ENCODE data around the gene TP53I3. TPM values are rescaled to one million over a fixed set of nuclear protein-coding genes. Genes with fewer than 3 reads are reported as not detected.
"Not testable (repeated sequence)": the region's sequence is repeated elsewhere in the genome, so short reads cannot be mapped to it uniquely, and the experiment has no call there.

The TP53I3 gene
- total RNA-seq, 2 donors from 2014 or later: 18.5 to 36.8 TPM

DNA sequence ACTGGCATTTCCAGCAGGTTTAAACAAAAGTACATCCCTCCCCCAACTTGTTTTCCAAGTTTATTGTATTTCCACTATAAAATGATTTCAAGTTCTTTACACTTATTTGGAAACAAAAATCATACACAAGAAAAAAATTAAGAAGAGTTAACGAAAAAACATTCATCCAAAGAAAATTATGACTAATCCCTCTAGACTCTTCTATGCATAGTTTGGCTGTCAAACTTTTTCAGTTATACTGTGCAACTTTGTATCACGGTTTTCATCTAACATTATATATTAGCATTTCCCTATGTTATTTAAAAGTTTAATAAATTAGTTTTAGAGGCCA, 38.1 kb downstream of the TP53I3 start:
- Histone ChIP-seq H3K9me3 (no peaks in the 10 kb centered on the region), H3K27me3 (no peaks in the 10 kb centered on the region), H3K27ac (no peak overlapping the region), H3K36me3 (replicated peaks in 1 of 2; ENCODE audit: insufficient read depth in 1 of 2, low read depth in 2 of 2) (no peaks in the 10 kb centered on the region), H3K4me3 (peak overlapping the region; percentile 33 to 57), H3K4me1 (peaks cover 33% of the 10 kb centered on the region)
- DNase-seq (no peak), ATAC-seq (no peak)
- intact Hi-C loops (cut with DNase I): no loop called here
- WGBS, 2 donors: 3 to 4% methylated on average over 2 of the region's 2 CpGs
- no peak for TF ChIP-seq POLR2A (IDR thresholded peaks at IDR 0.05)
- TF ChIP-seq, protein P1, sequence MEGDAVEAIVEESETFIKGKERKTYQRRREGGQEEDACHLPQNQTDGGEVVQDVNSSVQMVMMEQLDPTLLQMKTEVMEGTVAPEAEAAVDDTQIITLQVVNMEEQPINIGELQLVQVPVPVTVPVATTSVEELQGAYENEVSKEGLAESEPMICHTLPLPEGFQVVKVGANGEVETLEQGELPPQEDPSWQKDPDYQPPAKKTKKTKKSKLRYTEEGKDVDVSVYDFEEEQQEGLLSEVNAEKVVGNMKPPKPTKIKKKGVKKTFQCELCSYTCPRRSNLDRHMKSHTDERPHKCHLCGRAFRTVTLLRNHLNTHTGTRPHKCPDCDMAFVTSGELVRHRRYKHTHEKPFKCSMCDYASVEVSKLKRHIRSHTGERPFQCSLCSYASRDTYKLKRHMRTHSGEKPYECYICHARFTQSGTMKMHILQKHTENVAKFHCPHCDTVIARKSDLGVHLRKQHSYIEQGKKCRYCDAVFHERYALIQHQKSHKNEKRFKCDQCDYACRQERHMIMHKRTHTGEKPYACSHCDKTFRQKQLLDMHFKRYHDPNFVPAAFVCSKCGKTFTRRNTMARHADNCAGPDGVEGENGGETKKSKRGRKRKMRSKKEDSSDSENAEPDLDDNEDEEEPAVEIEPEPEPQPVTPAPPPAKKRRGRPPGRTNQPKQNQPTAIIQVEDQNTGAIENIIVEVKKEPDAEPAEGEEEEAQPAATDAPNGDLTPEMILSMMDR (IDR thresholded peaks at IDR 0.05): no peak

DNA sequence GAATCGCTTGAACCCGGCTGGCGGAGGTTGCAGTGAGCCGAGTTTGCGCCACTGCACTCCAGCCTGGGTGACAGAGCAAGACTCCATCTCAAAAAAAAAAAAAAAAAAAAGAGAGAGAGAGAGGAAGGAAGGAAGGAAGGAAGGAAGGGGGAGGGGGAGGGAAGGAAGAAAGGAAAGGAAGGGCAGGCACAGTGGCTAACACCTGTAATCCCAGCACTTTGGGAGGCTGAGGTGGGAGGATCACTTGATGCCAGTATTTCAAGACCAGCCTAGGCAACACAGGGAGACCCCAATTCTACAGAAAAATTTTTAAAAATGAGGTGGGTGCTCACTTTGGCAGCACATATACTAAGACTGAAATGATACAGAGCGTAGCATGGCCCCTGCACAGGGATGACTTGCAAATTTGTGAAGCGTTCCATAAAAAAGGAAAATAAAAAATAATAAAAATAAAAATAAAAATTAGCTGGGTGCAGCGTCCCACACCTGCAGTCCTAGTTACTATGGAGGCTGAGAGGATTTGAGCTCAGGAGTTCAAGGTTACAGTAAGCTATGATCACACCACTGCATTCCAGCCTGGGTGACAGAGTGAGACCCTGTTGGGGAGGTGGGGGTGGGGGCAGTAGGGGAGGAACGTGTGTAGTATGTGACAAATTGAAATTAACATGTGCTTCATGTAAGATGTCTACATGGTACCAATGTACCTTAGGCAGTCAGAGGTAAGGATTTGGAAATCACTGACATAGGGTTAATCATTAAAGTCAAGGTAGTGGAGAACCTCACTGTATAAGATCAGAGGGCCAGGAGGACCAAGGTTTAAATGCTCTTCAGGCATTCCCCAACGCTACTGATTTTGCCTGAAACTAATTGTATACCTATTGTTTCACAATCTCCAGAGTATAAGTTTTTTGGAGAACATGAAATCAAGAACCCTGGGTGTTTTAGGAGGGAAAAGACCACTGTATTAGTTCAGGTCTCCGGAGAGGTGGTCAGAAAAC, 38.8 kb downstream of the TP53I3 start:
- Histone ChIP-seq H3K27ac (no peak overlapping the region), H3K4me1 (peaks cover 27% of the 10 kb centered on the region), H3K4me3 (no peak overlapping the region), H3K36me3 (replicated peaks in 1 of 2; ENCODE audit: insufficient read depth in 1 of 2, low read depth in 2 of 2) (no peaks in the 10 kb centered on the region), H3K27me3 (no peaks in the 10 kb centered on the region), H3K9me3 (no peaks in the 10 kb centered on the region)
- no peak for ATAC-seq
- intact Hi-C loops (cut with DNase I): no loop called here
- 62 to 71% methylated on average over 8 to 11 of the region's 11 CpGs for WGBS, 2 donors
- no peak for DNase-seq
- TF ChIP-seq, protein P1 (IDR thresholded peaks at IDR 0.05): no peak
- no peak for TF ChIP-seq POLR2A (IDR thresholded peaks at IDR 0.05)

DNA sequence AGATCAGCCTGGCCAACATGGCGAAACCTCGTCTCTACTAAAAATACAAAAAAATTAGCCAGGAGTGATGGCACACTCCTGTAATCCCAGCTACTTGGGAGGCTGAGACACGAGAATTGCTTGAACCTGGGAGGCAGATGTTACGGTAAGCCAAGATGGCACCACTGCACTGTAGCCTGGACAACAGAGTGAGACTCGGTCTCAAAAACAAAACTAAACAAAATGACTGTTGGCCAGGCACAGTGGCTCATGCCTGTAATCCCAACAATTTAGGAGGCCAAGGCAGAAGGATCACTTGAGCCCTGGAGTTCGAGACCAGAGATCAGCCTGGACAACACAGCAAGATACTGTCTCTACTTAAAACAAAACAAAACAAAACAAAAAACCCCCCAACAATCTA, 41.5 kb downstream of the TP53I3 start:
- intact Hi-C loops (cut with DNase I); H3K4me3 ChIP-seq; H3K27me3 ChIP-seq; H3K27ac ChIP-seq; ATAC-seq; H3K9me3 ChIP-seq; DNase-seq; H3K36me3 ChIP-seq (replicated peaks in 1 of 2; ENCODE audit: insufficient read depth in 1 of 2, low read depth in 2 of 2): not testable (repeated sequence)
- 87 to 94% methylated on average over 6 of the region's 6 CpGs for whole genome bisulfite sequencing, 2 donors
- H3K4me1 ChIP-seq: peaks cover 11% of the 10 kb centered on the region

DNA sequence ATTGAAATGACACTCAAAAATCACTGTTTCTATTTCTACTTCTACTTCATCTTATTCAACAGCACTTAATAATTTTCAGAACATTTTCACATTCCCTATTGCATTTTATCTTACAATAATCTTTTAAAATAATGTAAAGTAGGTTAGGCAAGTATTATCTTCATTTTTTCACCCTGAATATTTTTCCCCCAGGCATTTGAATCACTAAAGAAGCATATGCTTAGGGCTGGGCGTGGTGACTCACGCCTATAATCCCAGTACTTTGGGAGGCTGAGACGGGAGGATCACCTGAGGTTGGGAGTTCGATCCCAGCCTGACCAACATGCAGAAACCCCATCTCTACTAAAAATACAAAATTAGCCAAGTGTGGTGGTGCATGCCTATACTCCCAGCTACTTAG, 44.1 kb downstream of the TP53I3 start:
- DNase-seq (no peak), ATAC-seq (no peak)
- Histone ChIP-seq H3K27ac (no peak overlapping the region), H3K4me3 (no peak overlapping the region), H3K36me3 (replicated peaks in 1 of 2; ENCODE audit: insufficient read depth in 1 of 2, low read depth in 2 of 2) (no peaks in the 10 kb centered on the region), H3K9me3 (no peaks in the 10 kb centered on the region), H3K4me1 (no peaks in the 10 kb centered on the region), H3K27me3 (no peaks in the 10 kb centered on the region)
- intact Hi-C loops (cut with DNase I): no loop called here
- TF ChIP-seq POLR2A (IDR thresholded peaks at IDR 0.05): no peak
- TF ChIP-seq, protein P1 (IDR thresholded peaks at IDR 0.05): no peak
- 95 to 98% methylated on average over 4 of the region's 4 CpGs for WGBS, 2 donors

DNA sequence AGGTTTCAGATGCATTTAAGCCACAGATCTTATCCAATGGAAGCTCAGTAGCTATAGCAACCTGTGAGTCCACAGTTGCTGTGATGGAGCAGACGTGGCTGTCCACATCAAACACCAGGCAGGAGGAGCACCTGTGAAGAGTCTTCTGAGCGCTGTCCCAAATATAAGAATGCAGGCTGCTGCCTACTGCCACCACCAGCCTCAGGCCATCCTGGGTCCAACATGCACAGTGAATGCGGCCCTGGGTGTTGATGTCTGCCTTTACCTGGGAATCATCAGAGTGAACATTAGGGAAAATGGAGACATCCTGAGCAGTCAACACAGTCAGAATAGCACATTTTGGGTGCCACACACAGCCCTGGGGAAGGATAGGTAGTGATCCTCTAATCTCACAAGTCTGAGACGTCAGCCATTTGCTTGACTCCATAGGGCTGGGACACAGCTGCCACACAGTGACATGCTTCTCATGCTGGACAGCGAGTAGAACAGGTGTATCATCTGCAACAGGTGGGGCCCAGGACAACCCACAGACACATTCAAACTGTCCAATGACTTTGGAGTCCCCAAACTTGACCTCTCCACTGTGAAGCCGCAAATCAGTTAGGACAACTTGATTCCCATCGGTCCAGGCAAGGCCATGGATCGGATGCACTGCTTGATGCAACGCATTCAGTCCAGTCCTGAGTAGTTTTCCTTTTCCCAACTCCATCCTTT, 45.7 kb downstream of the TP53I3 start:
- Histone ChIP-seq H3K4me1 (no peaks in the 10 kb centered on the region), H3K27ac (no peak overlapping the region), H3K27me3 (no peaks in the 10 kb centered on the region), H3K36me3 (replicated peaks in 1 of 2; ENCODE audit: insufficient read depth in 1 of 2, low read depth in 2 of 2) (no peaks in the 10 kb centered on the region), H3K4me3 (no peak overlapping the region), H3K9me3 (no peaks in the 10 kb centered on the region)
- 90 to 92% methylated on average over 8 to 9 of the region's 9 CpGs for WGBS, 2 donors
- ATAC-seq (no peak), DNase-seq (no peak)
- TF ChIP-seq, protein P1 (IDR thresholded peaks at IDR 0.05): no peak
- TF ChIP-seq POLR2A (IDR thresholded peaks at IDR 0.05): no peak
- intact Hi-C loops (cut with DNase I): no loop called here
